ENCODE data around the gene GDPD2.
A peak's percentile ranks its signal among the peaks of the same experiment; 100 is the strongest.
"Not testable (repeated sequence)": the region's sequence is repeated elsewhere in the genome, so short reads cannot be mapped to it uniquely, and the experiment has no call there.

The GDPD2 gene, protein sequence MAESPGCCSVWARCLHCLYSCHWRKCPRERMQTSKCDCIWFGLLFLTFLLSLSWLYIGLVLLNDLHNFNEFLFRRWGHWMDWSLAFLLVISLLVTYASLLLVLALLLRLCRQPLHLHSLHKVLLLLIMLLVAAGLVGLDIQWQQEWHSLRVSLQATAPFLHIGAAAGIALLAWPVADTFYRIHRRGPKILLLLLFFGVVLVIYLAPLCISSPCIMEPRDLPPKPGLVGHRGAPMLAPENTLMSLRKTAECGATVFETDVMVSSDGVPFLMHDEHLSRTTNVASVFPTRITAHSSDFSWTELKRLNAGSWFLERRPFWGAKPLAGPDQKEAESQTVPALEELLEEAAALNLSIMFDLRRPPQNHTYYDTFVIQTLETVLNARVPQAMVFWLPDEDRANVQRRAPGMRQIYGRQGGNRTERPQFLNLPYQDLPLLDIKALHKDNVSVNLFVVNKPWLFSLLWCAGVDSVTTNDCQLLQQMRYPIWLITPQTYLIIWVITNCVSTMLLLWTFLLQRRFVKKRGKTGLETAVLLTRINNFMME

DNA sequence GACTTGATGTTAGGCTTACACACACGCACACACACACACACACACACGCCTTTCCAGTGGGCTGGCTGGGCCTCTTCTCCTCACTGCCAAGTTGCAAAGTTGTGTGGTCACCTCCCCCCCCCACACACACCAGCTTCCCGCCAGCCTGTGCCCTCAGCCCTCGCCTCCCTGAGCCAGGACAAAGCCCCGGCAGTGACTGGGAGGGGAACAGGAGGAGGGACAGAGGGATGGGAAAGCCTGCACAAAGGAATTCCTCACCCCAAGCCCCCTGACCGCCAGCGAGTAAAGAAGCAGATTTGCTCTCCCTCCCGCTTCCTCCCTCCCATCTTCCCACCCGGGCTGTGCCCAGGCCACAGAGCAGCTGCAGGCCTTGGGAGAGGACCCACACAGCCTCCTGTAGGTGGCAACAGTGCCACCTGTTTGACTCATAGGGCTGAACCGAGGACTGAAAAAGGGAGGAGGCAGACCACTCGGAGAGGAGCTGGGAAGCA, at the start of gene GDPD2:
TSS of gene GDPD2 (plus strand) at position 464 of the 491 bp plus-strand sequence. CDS start 1,671 bp downstream, outside the sequence.
- no peak for DNase-seq (ENCODE audit: low spot score)

DNA sequence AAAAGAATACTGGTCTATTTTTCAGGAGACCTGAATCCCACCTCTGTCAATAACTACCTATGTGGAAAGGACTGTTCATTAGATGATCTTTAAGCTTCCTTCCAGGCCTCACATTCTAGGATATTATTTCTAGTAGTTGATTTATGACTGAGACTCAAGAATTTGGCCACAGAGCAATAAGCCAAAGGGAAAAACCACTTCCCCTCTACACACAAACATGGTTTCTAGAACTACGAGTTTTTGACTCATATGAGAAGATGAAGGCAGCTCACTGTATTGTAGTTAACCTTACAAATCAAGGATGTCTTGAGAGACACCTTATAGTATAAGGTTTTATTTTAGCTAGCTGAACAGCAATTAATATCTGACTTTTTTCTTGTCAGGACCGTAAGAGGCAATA, 36.9 kb upstream of the GDPD2 start:
- no peak for DNase-seq (ENCODE audit: low spot score)

DNA sequence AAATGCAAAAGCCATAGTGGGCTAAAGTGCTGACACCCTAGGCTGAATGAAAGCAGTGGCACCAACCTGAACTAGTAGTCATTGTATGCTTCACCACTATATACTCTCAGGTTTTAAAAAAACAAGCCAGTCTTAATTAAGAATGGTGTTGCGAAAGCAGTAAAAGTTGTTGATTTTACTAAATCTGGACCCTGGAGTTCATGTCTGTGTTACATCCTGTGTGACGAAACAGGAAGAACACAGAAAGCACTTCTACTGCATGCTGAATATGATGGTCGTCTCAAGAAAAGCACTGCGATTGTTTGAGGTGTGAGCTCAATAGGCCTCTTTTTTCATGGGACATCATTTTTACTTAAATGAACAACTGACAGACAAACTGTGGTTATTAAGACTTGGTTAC, 24.2 kb upstream of the GDPD2 start:
- DNase-seq (ENCODE audit: low spot score), result no peak

DNA sequence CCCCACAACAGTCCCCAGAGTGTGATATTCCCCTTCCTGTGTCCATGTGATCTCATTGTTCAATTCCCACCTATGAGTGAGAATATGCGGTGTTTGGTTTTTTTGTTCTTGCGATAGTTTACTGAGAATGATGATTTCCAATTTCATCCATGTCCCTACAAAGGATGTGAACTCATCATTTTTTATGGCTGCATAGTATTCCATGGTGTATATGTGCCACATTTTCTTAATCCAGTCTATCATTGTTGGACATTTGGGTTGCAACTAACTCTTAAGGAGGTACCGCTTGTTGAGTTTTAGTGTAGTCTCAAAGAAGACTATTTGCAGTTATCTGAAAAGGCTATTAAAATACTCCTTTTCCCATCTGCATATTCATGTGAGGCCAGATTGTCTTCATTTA, 22.9 kb upstream of the GDPD2 start:
- not testable (repeated sequence) for DNase-seq (ENCODE audit: low spot score)

DNA sequence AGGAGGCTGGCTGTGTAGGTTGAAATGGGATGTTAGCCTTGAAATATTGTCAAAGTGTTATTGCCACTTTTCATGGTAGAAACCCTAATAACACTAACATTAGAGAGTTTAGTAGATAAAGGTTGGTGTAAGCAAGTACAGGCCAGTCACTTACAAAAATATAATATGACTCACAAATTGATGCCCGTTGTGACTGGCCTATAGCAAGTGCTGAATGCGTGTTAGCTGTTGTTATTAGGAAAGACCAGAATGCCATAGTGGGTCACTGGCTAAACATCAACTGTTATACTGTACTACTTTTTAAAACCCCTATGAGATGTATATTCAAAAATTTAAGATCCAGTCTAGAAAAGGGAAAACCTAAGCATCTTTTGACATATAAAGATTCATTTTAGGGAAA, 20.4 kb upstream of the GDPD2 start:
- no peak for DNase-seq (ENCODE audit: low spot score)

DNA sequence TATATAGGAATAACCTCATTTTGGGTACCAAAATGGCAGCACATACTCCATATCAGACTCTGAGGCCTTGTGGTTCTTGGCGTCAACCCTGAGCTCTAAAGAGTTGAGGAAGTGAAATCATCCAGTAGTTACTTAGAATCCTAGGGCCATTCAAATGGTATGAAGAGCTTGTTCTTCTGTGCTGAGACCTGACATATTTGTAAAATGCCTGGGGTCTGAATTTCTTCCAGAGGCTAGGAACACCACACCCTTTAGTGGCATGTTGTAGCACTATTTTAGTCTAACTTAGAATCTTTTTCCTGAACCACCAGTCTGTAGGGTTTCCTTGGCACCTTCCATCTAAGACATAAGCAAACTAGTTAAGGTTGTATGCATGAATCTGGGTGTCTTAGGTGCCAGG, 18.1 kb upstream of the GDPD2 start:
- no peak for DNase-seq (ENCODE audit: low spot score)

DNA sequence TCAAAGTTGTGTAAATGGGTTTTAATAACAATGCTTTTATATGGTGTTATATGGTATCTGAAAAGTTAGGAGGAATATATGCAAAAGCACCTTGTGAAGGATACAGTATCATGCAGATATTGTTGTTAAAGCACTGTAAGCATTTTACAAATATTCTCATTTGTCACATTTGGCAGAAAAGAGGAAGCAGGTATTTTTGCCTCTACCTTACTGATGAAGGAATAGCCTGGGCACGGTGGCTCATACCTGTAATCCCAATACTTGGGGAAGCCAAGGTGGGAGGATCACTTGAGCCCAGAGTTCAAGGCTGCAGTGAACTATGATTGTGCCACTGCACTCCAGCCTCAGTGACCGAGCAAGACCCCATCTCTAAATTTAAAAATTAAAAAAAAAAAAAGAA, 12.2 kb upstream of the GDPD2 start:
- DNase-seq (ENCODE audit: low spot score), result no peak

DNA sequence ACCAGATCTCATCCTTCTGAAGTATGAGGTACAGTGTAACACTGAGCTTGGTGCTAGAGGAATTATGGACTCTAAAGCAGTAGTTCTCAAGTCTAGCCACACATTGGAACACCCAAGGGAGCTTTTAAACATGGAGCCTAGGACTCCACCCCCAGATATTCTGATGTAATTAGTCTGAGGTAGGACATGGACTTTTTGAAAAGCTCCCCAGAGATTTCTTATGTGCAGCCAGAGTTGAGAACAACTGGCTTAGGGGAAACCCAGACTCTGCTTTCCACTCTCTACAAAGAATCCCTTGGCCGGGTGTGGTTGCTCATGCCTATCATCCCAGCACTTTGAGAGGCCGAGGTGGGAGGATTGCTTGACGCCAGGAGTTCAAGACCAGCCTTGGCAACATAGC, 11.6 kb upstream of the GDPD2 start:
- no peak for DNase-seq (ENCODE audit: low spot score)

DNA sequence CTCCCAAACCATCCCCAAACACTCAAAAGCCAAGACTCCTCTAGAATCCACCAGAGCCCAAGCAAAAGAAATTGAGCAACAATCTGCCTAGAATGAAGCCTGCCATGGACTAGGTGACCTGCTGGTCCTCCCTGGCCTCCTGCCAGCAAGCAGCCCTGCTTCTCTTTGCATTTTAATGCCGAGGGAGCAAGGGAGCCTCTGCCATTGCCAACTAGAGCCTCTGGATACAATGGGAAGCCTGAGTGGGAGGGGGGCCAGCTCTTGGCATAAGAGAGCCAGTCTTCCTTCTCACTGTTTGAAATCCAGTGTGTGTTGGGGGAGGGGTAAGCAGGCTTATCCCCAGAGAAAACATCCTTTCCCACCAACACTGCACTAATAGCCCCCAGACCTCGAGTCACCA, 1.5 kb upstream of the GDPD2 start:
- DNase-seq (ENCODE audit: low spot score), result no peak

DNA sequence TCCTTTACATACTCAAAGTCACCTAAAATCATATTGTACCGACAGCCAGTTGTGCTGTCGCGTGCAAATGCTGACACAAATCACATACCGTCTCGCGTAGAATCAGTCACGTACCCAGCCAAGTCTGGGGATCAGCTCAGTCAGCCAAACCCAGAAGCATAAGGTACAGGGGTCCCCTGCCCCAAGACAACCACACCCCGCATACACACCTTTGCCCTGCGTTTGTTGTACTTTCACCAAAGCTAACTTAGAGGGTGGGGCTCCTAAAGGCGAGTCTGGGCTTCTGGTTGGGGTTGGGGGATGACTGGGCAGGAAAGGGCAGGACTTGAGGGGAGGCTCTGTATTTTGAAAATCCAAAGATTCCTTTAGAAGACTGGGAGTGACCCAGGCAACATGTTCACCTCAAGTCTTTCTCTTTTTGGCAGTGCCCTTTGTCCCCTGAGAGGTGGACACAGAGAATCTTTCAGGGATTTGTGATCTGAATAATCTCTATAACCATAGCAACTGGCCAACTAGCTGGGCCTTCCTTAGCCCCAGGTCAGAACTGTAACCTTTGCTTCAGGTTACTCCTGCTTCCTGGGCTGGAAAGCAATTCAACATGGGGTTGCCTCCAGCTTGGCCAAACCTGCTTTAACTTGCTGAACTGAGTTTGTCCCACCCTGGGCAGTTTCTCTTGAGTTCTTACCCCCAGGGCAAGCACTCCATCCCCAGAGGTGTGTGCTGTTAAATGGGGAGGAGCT, 992 bp downstream of the GDPD2 start:
- no peak for DNase-seq (ENCODE audit: low spot score)

DNA sequence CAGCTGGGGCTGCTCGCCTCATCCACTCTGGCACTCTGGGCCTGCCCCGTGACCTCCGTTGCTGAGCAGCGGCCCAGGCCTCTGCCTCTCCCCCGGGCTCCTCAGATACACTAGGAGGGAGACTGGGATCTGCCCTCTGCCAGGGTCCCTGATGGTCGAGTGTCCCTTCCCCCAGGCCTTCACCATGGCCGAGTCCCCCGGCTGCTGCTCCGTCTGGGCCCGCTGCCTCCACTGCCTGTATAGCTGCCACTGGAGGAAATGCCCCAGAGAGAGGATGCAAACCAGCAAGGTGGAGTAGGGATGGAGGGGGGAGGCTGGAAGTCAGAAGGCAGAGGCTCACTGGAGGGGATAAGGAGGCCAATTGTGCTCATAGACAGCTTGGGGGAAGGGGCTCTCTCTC, 1.7 kb downstream of the GDPD2 start:
- DNase-seq (ENCODE audit: low spot score), result no peak

DNA sequence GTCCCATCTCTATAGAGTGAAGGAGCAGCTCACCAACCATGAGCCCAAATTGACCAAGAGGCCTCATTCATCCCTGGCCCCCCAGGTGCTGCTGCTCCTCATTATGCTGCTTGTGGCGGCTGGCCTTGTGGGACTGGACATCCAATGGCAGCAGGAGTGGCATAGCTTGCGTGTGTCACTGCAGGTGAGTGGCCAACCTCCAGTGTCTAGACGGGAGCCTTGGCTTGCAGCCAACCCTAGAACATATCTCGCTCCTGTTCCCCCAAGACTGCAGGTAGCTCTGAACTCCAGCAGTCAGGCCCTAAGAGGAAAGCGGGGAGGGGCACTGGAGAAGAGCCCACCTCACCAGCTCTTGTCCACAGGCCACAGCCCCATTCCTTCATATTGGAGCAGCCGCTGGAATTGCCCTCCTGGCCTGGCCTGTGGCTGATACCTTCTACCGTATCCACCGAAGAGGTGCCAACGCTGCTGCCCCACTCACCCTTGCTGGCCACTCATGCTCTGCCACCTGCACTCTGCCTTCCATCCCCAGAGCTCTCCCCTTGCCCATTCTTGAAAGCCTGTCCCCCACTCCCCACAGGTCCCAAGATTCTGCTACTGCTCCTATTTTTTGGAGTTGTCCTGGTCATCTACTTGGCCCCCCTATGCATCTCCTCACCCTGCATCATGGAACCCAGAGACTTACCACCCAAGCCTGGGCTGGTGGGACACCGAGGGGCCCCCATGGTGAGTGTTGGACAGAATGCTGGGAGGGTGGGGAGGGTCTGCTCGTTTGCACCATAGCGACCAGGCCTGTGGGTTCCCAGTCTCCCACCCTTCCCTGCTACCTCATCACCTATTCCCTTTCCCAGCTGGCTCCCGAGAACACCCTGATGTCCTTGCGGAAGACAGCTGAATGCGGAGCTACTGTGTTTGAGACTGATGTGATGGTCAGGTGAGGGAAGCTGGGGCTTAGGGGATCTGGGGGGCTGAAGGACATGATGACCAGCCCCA, 3.5 kb downstream of the GDPD2 start:
- no peak for DNase-seq (ENCODE audit: low spot score)

DNA sequence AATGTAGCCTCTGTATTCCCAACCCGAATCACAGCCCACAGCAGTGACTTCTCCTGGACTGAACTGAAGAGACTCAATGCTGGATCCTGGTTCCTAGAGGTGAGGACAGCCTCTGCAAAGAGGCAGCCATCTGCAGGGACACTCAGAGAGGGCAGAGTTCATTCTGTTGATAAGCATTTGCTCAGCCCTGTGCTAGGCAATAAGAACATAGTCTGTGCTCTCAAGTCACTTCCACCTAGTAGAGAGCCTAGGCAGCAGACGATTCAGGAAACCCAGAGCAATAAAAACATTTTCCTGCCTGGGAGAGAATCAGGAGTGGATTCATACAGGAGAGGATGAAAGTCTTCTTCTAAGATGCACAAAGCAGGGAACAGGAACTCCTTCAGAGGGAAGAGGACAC, 4.3 kb downstream of the GDPD2 start:
- DNase-seq (ENCODE audit: low spot score), result no peak

DNA sequence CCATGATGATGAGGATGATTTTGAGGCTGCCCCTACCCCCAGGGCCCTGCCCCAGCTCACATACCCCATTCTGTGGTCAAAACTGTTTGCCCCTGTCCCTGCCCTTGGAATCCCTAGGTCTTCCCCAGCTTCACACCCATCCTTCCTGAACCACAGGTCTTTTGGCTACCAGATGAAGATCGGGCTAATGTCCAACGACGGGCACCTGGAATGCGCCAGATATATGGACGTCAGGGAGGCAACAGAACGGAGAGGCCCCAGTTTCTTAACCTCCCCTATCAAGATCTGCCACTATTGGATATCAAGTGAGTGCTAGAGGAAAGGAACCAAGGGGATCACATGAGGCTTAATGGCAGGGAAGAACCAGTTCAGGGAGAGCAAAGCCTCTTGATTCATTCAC, 6.6 kb downstream of the GDPD2 start:
- no peak for DNase-seq (ENCODE audit: low spot score)

DNA sequence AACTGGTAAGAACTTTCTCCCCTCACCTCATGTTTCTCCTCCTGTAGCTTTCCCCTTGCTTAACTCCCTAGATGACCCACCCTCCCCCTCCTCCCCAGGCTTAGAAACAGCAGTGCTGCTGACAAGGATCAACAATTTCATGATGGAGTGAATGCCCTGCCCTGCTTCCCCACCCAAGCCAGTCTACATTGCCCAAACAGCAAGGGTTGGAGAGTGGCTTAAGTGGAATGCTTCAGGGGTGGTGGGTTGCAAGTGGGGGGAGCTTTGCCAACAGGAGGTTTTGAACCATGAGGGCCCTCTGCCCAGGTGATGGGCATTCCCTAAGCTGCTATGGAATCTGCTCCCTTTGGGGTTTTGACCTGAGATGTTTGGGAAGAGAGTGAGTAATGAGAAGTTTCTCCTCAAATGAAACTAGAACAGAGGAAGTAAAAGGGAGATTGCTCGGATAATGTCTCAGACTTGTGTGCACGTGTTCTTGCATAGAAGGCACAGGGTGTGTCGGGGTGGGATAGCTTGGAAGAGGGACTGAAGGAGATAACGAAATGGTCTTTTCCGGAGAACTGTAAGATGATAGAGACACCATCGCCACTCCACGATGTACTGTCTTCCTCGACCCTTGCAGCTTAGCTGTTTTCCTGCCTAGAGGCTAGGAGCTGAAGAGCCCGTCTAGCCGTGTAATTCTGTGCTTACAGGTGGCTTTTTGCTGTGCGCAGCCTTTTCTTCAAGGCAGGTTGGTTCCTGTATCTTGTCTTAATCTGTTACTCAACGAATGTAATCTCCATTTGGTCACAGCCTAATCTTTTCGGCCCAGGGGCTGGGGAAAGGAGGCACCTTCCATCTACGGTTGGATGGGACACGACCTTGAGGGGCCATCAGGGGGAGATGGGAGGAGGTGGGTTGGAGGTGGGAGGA, 10.1 kb downstream of the GDPD2 start:
- DNase-seq (ENCODE audit: low spot score), result no peak

DNA sequence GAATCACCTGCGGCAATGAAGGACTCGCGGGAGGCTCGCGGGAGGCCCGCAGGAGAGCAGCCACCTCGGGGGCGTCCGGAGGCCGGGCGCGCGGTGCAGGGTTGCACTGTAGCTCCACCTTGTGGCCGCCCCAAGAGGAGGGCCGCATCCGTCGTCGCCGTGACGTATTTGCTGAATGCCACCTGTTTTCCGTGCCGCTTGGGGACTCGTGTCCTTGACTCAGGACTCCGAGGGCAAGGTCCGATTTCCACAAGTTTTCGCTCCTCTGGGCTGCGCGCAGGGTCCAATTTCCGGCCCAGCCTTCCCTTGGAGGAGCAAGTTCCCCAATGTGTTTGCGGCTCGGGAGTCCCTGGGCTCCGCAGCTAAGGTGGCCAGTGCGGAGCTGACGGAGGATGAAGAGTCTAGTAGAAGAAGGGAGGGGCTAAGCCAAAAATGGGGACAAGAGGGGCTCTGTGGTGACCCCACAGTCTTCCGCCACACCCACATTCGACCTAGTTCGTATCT, 10.8 kb downstream of the GDPD2 start:
- DNase-seq (ENCODE audit: low spot score), result peak; percentile 89

DNA sequence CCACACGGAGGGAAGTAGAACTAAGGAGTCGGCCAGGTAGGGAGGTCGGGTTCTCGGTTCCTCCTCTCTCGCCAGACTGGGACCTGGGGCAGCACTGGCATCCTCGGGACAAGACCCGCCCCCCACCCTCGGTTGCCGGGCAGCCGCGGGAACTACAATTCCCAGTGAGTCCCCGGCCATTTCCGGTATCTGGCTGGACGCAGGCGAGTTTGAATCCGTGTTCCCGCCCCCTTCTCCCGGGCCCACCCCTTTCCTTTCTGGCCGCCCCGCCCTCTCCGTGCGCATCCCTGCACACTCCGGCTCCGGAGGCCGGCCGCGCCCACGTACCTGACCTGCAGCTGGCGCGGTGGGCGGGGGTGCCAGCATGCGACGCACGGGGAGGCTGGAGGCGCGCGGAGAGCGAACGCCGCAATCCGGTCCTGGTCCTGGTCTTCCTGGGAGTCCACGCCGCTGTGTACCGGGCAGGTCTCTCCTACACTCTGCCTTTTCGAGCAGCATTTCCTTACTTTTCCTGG, 11.3 kb downstream of the GDPD2 start:
- peak; percentile 84 for DNase-seq (ENCODE audit: low spot score)

DNA sequence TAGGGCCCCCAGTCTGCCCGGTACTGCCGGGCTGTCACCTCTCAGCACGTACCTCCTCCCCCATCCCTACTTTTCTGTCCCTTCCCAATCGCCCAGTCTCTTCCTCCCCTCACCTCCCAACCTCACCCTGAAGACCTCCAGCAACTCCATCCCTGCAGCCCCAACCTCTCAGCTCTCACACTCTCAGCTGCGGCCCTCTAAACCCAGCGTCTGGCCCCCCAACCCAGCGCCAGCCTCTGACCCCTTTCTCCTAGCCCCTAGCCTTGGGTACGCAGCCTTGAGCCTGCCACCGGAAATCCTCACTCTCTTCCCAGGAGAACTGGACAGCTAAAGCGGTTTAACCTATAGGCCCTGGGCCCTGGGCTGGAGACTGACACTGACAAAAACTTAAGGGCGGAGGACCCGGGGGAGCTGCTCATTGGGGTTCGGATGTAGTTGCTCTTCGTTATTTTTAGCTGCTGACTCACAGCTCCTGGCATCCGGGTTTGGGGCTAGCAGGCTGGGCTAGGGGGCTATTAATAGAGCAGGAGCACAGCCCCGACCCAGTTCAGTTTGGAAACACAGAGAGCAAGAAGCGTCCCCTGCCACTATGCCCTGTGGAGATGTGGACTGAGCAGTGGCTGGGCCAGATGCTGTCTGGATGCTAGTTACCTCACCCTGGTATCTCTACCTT, 11.9 kb downstream of the GDPD2 start:
- no peak for DNase-seq (ENCODE audit: low spot score)

DNA sequence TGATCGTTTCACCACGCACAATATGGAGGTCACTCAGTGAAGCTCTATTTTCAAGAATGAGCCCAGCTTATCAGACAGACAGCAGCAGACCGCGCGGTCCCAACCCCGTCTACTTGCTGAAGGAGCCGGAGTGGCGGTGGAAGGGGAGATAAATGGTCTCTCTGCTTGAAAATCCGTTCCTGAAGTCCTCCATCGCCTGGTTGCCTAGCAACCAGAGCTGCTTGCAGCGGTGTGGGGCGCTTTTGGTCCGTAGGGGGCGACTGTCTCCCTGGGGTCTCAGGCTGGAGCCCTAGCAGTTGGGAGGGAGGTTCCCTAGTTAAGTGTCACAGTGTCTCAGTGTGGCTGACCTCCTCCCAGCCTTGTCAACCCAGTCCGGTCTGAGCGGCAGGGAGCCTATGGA, 13.2 kb downstream of the GDPD2 start:
- DNase-seq (ENCODE audit: low spot score), result peak; percentile 51

DNA sequence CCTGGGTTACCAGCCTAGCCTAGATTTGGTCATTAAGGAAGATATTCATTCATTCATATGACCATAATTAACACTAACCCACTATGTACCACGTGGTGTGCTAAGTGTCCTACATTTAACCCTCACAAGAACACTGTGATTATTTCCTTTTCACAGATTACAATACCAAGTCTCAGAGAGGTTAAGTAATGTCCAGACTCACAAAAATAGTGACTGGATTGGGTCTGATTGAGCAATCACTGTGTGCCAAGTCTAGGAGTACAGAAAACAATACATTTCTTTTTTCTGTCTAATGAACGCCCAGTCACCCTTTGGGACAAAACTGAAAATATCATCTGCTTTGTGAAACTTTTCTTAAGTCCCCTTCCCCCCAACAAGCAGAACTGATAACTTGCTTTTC, 13.9 kb downstream of the GDPD2 start:
- no peak for DNase-seq (ENCODE audit: low spot score)

Data from D341Med (cell line).